Lung (tissue), 12 donors: ENCODE data around the gene PMIS2. TPM values are rescaled to one million over a fixed set of nuclear protein-coding genes. Genes with fewer than 3 reads are reported as not detected.

ENCODE experiments used
- ATAC-seq: fragments of 200-7000 bp; cut with Tn5 transposase; one replicate; pipeline ENCODE4 v1.9.1; 2020; ENCODE audit warnings: moderate number of reproducible peaks; ENCODE audit not compliant: insufficient read depth, low FRiP score
- DNase-seq, 3 donors: peaks; one replicate each; pipeline ENCODE4 v3.0.0-alpha.2; 2013 to 2017
- H3K27ac ChIP-seq, 2 donors: one replicate each; pipeline ENCODE4 v1.5.1; 2013; ENCODE audit warnings: mild to moderate bottlenecking in 2 of 2, moderate library complexity in 2 of 2, control low read depth in 1 of 2, inconsistent platforms in 1 of 2, low read depth in 1 of 2, low read length in 1 of 2
- H3K27me3 ChIP-seq, 3 donors: one replicate each; pipeline ENCODE4 v1.5.1; 2013; ENCODE audit warnings: low read length in 2 of 3; ENCODE audit not compliant: control insufficient read depth in 3 of 3, insufficient read depth in 3 of 3
- H3K36me3 ChIP-seq, 4 donors: one replicate each; pipeline ENCODE4 v1.5.1; 2013; ENCODE audit warnings: low read length in 4 of 4, mild to moderate bottlenecking in 1 of 4, moderate library complexity in 1 of 4; ENCODE audit not compliant: control insufficient read depth in 4 of 4, insufficient read depth in 4 of 4
- H3K4me1 ChIP-seq, 5 donors: one replicate each; pipeline ENCODE4 v1.5.1; 2013; ENCODE audit warnings: low read length in 5 of 5, mild to moderate bottlenecking in 2 of 5, moderate library complexity in 1 of 5; ENCODE audit not compliant: control insufficient read depth in 5 of 5, insufficient read depth in 5 of 5
- H3K4me3 ChIP-seq: one replicate; pipeline ENCODE4 v1.5.1; 2013; ENCODE audit warnings: mild to moderate bottlenecking, control low read depth, moderate library complexity
- H3K9ac ChIP-seq, 2 donors: one replicate each; pipeline ENCODE4 v1.5.1; 2013; ENCODE audit warnings: low read length in 2 of 2, control low read depth in 1 of 2; ENCODE audit not compliant: insufficient read depth in 1 of 2
- H3K9me3 ChIP-seq, 4 donors: one replicate each; pipeline ENCODE4 v1.5.1; 2013; ENCODE audit warnings: low read length in 3 of 4, mild to moderate bottlenecking in 1 of 4, moderate library complexity in 1 of 4; ENCODE audit not compliant: control insufficient read depth in 4 of 4, insufficient read depth in 3 of 4
- WGBS, 2 donors: extraction: QIAGEN DNeasy Blood & Tissue Kit; methylation state at CpG; one replicate each; pipeline ENCODE4 v1.1.7; 2013; 5-methylcytosine and 5-hydroxymethylcytosine counted together
- polyA plus RNA-seq, 2 donors: library from polyadenylated mRNA; stranded (reverse); fragments of 200-250 nt; gene quantifications; one replicate each; pipeline ENCODE4 v1.2.1, GENCODE V29; 2013
- total RNA-seq, 2 donors: library from RNA; depleted of rRNA in 1 of 2; stranded (reverse); fragments of >200 nt in 1 of 2; gene quantifications; one replicate each; pipeline ENCODE4 v1.2.1, GENCODE V29; 2014 to 2021
- TF ChIP-seq, protein P1 (sequence below): IDR thresholded peaks from 2 replicates; pipeline ENCODE4 v1.5.1; 2012; ENCODE audit warnings: mild to moderate bottlenecking; ENCODE audit errors: control extremely low read depth, extremely low read depth
- donor health status: control.
- donor health status: control.
- donor health status: Bipolar disorder and iron deficiency.
- donor health status: healthy.
- donor health status: DM: yes; HTN: yes; CAD: no.

Gene PMIS2
- total and polyA plus RNA-seq, 4 donors: not detected

- 78 to 87% methylated on average over 3 of the region's 3 CpGs for WGBS, 2 donors
- Histone ChIP-seq H3K9ac (no peak overlapping the region), H3K36me3 (peaks cover 0 to under 1% (median 0%) of the 10 kb centered on the region in 4 donors), H3K27ac (no peak overlapping the region), H3K4me1 (peaks cover 0 to 4% (median 2%) of the 10 kb centered on the region in 5 donors), H3K9me3 (peaks cover 0 to 5% (median 2%) of the 10 kb centered on the region in 4 donors), H3K27me3 (no peaks in the 10 kb centered on the region), H3K4me3 (no peak overlapping the region)
- TF ChIP-seq, protein P1, sequence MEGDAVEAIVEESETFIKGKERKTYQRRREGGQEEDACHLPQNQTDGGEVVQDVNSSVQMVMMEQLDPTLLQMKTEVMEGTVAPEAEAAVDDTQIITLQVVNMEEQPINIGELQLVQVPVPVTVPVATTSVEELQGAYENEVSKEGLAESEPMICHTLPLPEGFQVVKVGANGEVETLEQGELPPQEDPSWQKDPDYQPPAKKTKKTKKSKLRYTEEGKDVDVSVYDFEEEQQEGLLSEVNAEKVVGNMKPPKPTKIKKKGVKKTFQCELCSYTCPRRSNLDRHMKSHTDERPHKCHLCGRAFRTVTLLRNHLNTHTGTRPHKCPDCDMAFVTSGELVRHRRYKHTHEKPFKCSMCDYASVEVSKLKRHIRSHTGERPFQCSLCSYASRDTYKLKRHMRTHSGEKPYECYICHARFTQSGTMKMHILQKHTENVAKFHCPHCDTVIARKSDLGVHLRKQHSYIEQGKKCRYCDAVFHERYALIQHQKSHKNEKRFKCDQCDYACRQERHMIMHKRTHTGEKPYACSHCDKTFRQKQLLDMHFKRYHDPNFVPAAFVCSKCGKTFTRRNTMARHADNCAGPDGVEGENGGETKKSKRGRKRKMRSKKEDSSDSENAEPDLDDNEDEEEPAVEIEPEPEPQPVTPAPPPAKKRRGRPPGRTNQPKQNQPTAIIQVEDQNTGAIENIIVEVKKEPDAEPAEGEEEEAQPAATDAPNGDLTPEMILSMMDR: no peak
- ATAC-seq (no peak), DNase-seq (no peak)
Measured at GRCh38 chr19:35607661-35608060, 21.7 kb downstream of the PMIS2 start.

DNA sequence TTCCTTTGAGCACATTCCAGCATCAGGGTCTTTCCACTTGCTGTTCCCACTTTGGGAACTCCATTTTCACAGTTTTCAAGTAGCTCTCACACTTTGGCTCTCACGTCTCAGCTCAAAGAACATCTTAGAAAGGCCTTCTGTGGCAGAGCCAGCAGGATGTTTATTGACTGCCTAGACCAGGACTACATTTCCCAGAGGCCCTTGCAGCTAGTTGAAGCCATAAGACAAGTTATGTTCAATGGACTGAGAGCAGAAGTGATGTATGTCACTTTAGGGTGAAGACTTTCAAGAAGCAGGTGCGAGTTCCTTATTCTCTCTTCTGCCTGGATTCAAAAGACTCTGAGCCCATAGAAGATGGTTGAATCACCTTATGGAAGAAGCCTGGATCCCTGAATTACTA is 22.3 kb downstream of the PMIS2 start:
- TF ChIP-seq, protein P1: no peak
- Histone ChIP-seq H3K36me3 (peaks cover 0 to 3% (median 0%) of the 10 kb centered on the region in 4 donors), H3K4me3 (no peak overlapping the region), H3K9ac (no peak overlapping the region), H3K27ac (no peak overlapping the region), H3K4me1 (peaks cover 0 to 8% (median 3%) of the 10 kb centered on the region in 5 donors), H3K27me3 (no peaks in the 10 kb centered on the region), H3K9me3 (peaks cover 0 to 5% (median 2%) of the 10 kb centered on the region in 4 donors)
- WGBS, 2 donors: 83 to 95% methylated on average over 2 of the region's 2 CpGs
- no peak for DNase-seq
- no peak for ATAC-seq

GRCh38 chr19:35609851-35610353 is 23.9 kb downstream of the PMIS2 start:
- Histone ChIP-seq H3K9ac (no peak overlapping the region), H3K4me1 (peaks cover 0 to 10% (median 3%) of the 10 kb centered on the region in 5 donors), H3K27ac (no peak overlapping the region), H3K9me3 (peaks cover 0 to 5% (median 2%) of the 10 kb centered on the region in 4 donors), H3K4me3 (no peak overlapping the region), H3K36me3 (peaks cover 0 to 3% (median 0%) of the 10 kb centered on the region in 4 donors), H3K27me3 (no peaks in the 10 kb centered on the region)
- 36 to 55% methylated on average over 6 of the region's 6 CpGs for WGBS, 2 donors
- TF ChIP-seq, protein P1: no peak
- DNase-seq (no peak), ATAC-seq (no peak)

DNA sequence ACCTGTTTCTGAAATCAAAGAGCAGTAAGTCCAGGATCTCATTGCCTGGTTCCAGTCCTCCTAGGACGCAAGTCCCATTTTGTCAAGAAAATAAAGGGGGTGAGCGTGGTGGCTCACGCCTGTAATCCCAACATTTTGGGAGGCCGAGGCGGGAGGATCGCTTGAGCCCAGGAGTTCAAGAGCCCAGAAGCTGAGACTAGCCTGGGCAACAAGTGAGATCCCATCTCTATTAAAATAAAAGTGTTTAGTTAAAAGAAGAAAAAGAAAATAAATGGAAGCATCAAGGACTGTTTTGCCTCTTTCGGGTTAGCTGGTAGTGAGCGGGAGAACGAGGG is 26.2 kb downstream of the PMIS2 start:
- peaks cover 0 to 4% (median 2%) of the 10 kb centered on the region in 4 donors for H3K9me3 ChIP-seq
- H3K4me1 ChIP-seq: peaks cover 0 to 10% (median 3%) of the 10 kb centered on the region in 5 donors
- H3K9ac ChIP-seq: peak overlapping the region in 1 of 2 donors; percentile 72
- H3K27me3 ChIP-seq: no peaks in the 10 kb centered on the region
- 39 to 43% methylated on average over 9 of the region's 9 CpGs for WGBS, 2 donors
- DNase-seq: no peak
- no peak overlapping the region for H3K27ac ChIP-seq
- no peak for ATAC-seq
- TF ChIP-seq, protein P1: no peak
- no peak overlapping the region for H3K4me3 ChIP-seq
- peaks cover 0 to 11% (median 5%) of the 10 kb centered on the region in 4 donors for H3K36me3 ChIP-seq
